GM19452 (cell line): ENCODE results near the gene GPRC5B.

Experiments used
- ATAC-seq: cut with Tn5 transposase; IDR thresholded peaks from one replicate; pipeline ENCODE4 v1.9.1; 2021; ENCODE audit not compliant: unreplicated experiment

The GPRC5B gene

GRCh38 chr16:19822533-19822932 is 62.1 kb downstream of the GPRC5B start:
- ATAC-seq = no peak

GRCh38 chr16:19817875-19818274 is 66.8 kb downstream of the GPRC5B start:
- no peak for ATAC-seq

GRCh38 chr16:19817122-19817521 is 67.5 kb downstream of the GPRC5B start:
- ATAC-seq = no peak

GRCh38 chr16:19815418-19815817 is 69.2 kb downstream of the GPRC5B start:
- no peak for ATAC-seq

GRCh38 chr16:19812986-19813385 is 71.7 kb downstream of the GPRC5B start:
- ATAC-seq = no peak

GRCh38 chr16:19810817-19811731 is 73.6 kb downstream of the GPRC5B start:
- ATAC-seq = no peak

GRCh38 chr16:19809693-19810092 is 75.0 kb downstream of the GPRC5B start:
- no peak for ATAC-seq

- ATAC-seq = no peak
These were observed 75.5 kb downstream of the GPRC5B start for GRCh38 chr16:19809121-19809635.

- peak; percentile 85 for ATAC-seq
These were observed 76.5 kb downstream of the GPRC5B start for GRCh38 chr16:19808061-19808641.
